Fibroblast of villous mesenchyme (primary cell): ENCODE results near the gene FHOD3. TPM values are rescaled to one million over a fixed set of nuclear protein-coding genes. Genes with fewer than 3 reads are reported as not detected.
"Not testable (repeated sequence)": the region's sequence is repeated elsewhere in the genome, so short reads cannot be mapped to it uniquely, and the experiment has no call there.

Source experiments
- DNase-seq: peaks from one replicate; pipeline ENCODE4 v3.0.0-alpha.2; 2010; ENCODE audit warnings: low read depth
- H3K4me3 ChIP-seq: 2 replicates; pipeline ENCODE4 v1.5.1; 2011; ENCODE audit warnings: low read depth, mild to moderate bottlenecking, low read length
- total RNA-seq: library from RNA; depleted of rRNA; stranded (reverse); fragments of >200 nt; gene quantifications from 2 replicates; pipeline ENCODE4 v1.2.3, GENCODE V29; 2012
- TF ChIP-seq, protein P1 (sequence below): IDR thresholded peaks from 2 replicates; pipeline ENCODE4 v1.5.1; 2012; ENCODE audit warnings: low read depth, mild to moderate bottlenecking, low read length; ENCODE audit not compliant: insufficient read depth

FHOD3 gene
- total RNA-seq, 1 donor, result 5.2 TPM

GRCh38 chr18:36711014-36711725 is 413.7 kb downstream of the FHOD3 start:
- no peak for DNase-seq
- TF ChIP-seq, protein P1, sequence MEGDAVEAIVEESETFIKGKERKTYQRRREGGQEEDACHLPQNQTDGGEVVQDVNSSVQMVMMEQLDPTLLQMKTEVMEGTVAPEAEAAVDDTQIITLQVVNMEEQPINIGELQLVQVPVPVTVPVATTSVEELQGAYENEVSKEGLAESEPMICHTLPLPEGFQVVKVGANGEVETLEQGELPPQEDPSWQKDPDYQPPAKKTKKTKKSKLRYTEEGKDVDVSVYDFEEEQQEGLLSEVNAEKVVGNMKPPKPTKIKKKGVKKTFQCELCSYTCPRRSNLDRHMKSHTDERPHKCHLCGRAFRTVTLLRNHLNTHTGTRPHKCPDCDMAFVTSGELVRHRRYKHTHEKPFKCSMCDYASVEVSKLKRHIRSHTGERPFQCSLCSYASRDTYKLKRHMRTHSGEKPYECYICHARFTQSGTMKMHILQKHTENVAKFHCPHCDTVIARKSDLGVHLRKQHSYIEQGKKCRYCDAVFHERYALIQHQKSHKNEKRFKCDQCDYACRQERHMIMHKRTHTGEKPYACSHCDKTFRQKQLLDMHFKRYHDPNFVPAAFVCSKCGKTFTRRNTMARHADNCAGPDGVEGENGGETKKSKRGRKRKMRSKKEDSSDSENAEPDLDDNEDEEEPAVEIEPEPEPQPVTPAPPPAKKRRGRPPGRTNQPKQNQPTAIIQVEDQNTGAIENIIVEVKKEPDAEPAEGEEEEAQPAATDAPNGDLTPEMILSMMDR, result no peak

GRCh38 chr18:36711813-36712444 is 414.4 kb downstream of the FHOD3 start:
- DNase-seq, result peak; percentile 29
- no peak overlapping the region for H3K4me3 ChIP-seq
- TF ChIP-seq, protein P1, result no peak

More at GRCh38 chr18:36711014-36711725, 413.7 kb downstream of the FHOD3 start:
- no peak overlapping the region for H3K4me3 ChIP-seq

GRCh38 chr18:36714476-36714875 is 417.0 kb downstream of the FHOD3 start:
- TF ChIP-seq, protein P1, result peak; percentile 15
- no peak for DNase-seq
- H3K4me3 ChIP-seq, result no peak overlapping the region

DNA sequence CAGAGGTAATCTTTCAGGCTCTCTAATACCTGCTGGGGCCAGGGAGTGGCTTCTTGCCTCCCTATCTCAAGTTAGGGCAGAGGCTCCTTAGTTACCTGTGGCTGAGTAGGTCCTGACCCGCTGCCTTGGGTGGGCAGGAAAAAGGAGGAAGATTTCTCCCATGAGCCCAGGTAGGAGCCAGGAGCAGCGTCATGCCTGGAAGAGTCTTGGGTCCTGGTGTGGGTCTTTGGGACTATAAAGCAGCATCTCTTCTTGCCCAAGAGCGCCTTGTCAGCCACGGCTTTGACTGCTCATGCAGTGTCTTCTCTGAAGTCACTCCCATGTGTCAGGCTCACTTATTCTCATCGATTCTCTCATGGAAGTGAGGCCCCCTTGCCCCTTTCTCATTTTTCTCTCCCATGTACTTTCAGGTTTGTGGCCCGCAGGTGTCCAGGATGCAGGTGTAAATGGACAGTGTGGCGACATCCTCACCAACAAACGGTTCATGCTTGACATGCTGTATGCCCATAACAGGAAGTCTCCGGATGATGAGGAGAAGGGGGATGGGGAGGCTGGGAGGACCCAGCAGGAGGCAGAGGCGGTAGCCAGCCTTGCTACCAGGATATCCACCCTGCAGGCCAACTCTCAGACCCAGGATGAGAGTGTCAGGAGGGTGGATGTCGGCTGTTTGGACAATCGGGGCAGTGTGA is 420.1 kb downstream of the FHOD3 start:
- DNase-seq, result no peak
- H3K4me3 ChIP-seq, result no peak overlapping the region
- TF ChIP-seq, protein P1, result no peak

- H3K4me3 ChIP-seq, result no peak overlapping the region
- DNase-seq, result no peak
- TF ChIP-seq, protein P1, result no peak
These were observed 421.3 kb downstream of the FHOD3 start for GRCh38 chr18:36718705-36719328.

DNA sequence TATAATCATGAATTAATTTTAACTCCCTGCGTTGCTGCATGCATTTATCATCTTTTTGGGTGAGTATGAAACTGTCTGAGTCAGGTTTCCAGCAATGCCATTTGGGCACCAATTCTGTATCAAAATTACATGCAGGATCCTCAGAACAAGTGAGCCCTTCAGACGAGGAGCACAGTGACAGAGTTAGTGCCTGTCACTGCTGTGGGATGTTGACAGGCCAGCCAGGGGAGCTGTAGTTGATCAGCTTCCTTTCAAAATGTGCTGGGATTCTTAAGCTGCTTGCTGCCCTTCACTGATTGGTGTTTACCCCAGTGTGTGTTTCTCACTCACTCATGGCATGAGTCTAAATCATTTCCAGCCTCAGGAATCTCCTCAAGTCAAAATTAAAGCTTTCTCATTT is 422.1 kb downstream of the FHOD3 start:
- TF ChIP-seq, protein P1, result no peak
- DNase-seq, result no peak
- H3K4me3 ChIP-seq, result no peak overlapping the region

DNA sequence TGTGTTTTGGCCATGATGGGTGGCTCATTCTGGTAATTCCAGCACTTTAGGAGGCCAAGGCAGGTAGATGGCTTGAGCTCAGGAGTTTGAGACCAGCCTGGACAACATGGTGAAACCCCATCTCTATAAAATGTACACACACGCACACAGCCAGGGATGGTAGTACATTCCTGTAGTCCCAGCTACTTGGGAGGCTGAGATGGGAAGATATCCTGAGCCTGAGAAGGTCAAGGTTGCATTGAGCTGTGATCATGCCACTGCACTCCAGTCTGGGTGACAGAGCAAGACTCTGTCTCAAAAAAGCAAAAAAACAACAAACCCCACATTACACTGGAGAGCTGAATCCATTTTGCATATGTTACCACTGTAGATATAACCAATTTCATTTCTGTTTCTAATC is 423.8 kb downstream of the FHOD3 start:
- H3K4me3 ChIP-seq, DNase-seq: not testable (repeated sequence)
